CD4-positive, alpha-beta T cell treated with Interleukin-4 for 4 hours (primary cell): ENCODE data around the gene GRIN2D.
"Not testable (repeated sequence)": the region's sequence is repeated elsewhere in the genome, so short reads cannot be mapped to it uniquely, and the experiment has no call there.

Experiments used
- DNase-seq: peaks from one replicate; pipeline ENCODE4 v3.0.0-alpha.2; 2020

Gene GRIN2D

DNA sequence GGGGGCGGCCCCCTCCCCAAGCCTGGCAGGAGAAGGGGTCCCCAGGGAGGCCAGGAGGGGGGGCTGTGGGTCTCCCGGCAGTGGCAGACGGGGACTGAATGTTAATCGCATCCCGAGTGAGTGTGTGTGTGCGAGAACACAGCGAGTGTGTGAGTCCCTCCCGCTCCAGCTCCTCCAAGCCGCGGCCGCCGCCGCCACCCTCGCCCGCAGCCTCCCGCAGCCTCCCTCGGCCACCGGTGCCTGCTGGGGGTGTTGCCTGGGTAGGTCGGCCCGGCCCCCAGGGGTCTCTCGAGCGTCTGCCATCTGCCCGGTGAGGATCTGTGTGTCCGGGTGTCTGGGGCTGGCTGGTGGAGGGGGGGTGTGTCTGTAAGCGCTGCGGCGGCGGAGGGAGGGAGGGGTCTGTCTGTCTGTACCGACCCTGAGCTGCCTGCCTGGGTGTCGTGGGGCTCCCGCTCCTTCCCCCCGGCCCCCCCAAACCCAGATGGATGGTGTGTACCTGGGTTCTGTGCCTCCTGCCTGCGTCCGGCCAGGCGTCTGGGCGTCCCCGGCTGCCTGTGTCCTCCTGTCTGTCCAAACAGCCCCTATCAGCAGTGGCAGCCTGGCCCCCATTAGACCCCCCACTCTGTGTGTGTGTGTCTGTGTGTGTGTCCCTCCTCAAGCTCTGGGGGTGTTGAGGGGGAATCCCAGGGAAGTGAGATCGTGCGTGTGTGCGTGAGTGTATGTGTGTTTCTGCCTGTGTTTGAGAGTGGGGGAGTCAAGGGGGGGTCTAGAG lies at the start of gene GRIN2D:
Gene GRIN2D (plus strand): TSS at position 110 of the 772 bp plus-strand sequence. CDS start 4,725 bp downstream, outside the sequence.
- no peak for DNase-seq

DNA sequence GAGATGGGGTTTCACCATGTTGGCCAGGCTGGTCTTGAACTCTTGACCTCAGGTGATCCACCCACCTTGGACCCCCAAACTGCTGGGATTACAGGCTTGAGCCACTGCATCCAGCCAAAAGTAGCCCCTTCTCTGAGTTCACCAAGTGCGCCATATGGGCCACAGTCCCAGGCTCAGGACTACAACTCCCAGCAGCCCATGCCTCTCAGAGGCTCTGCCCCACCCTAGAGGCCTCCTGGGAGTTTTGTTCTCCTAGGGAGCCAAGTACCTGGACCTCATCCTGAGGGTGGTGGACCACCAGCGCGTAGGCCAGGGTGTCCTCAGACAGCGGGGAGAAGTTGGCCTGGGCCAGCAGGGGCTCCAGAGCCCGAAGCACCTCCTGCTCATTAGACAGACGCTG lies 48.6 kb upstream of the GRIN2D start:
- DNase-seq: no peak

GRCh38 chr19:48346191-48346590 lies 47.3 kb upstream of the GRIN2D start:
- DNase-seq: no peak

DNA sequence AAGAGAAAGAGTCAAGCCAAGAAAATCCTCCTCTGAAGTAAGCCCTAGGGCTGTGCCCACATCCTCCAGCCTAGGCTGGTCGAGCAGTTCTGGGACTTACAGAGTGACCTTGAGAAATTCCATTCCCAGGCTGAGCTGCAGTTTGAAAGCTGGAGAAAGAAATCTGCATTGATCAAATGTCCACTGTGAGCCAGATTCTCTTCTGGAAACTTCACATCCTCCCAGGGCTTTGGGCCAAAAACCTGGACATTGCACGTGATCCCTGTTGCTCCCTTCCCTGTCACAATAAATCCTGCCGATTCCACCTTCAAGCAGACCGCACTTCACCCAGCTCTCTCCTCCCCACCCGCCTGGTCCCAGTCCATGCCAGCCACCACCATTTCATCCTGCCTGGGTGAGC lies 45.4 kb upstream of the GRIN2D start:
- no peak for DNase-seq

DNA sequence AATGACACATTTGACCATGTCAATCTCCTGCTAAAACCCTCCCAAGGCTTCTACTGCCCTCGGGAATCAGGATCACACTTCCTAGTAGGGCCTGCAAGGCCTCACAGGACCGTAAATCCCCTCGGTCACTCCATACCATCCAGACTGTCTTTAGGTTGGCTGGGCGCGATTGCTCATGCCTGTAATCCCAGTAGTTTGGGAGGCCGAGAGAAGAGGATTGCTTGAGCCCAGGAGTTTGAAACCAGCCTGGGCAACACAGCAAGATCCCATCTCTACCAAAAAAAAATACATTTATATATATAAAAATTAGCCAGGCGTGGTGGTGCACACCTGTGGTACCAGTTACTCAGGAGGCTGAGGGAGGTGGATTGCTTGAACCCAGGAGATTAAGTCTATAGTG lies 44.7 kb upstream of the GRIN2D start:
- DNase-seq: no peak

DNA sequence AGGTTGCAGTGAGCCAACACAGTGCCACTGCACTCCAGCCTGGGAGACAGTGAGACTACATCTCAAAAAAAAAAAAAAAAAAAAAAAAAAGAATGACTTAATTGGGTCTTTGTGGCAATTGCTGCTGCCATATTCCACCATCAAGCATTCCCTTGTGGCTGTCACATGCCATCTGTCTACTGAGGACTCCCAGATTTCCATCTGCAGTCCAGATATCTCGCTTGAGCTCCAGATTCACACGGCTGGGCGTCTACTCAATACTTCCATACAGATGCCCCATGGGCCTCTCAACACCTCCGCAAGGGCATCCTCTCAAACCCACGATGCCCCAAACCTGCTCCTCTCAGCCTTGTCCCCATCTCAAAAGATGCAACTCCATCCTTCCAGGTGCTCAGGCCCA lies 42.6 kb upstream of the GRIN2D start:
- no peak for DNase-seq

DNA sequence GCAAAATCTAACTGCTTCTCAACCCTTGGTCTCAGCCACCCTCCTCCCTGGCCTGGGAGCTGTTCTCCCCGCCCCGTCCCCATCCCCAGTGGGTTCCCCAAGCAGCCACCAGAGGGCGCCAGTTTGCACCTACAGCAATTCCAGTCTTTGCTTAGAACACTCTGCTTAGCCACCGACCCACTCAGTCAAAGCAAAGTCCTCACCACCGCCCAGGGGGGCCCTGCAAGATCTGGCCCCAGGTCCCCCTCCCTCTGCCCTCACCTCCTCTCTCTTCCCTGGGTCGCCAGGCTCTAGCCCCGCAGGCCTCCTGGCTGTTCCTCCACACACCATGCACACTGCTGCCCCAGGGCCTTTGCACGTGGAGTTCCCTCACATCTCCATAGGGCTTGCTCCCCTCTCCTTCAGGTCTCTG lies 42.1 kb upstream of the GRIN2D start:
- peak; percentile 70 for DNase-seq

DNA sequence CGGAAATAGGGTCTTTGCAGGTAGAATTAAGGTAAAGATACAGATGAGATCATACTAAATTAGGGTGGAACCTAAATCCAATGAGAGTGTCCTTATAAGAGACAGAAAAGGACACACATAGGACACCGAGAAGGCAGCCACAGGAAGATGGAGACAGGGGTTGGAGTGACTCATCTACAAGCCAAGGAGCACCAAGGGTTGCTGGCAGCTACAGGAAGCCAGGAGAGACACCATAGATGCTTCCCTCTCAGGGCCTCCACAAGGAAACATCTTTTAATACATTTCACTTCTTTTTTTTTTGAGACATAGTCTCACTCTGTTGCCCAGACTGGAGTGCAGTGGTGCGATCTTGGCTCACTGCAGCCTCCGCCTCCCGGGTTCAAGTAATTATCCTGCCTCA lies 39.8 kb upstream of the GRIN2D start:
- no peak for DNase-seq

- DNase-seq: no peak
These were observed 39.0 kb upstream of the GRIN2D start for GRCh38 chr19:48354332-48354992.

DNA sequence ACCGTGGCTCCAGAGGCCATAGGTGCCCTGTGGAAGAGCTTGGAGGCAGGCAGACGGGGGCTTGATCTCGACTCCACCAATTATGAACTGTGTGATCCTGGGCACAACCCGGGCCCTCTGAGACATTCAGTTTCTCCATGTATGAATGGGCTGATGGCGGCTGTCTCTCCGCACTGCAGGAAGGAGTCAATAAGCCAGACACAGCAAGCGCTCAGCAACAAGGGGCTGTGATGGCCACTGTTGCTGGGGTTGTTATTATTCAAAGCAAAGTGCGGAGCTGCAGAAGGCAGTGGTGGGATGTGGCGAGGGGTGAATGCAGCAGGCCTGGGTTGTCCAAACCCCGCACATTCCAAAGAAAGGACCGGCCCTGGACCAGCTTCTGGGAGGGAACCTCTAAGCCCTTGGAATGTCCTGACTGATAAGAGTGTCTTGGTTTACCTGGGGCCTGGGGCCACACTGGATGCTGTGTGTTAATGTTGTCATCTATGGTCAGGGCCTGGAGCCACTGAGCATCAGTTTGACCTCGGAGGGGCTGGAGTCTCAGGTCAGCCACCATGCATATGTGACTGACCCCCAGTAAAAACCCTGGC lies 38.0 kb upstream of the GRIN2D start:
- DNase-seq: no peak

- no peak for DNase-seq
These were observed 34.3 kb upstream of the GRIN2D start for GRCh38 chr19:48359123-48359522.

GRCh38 chr19:48361912-48362311 lies 31.6 kb upstream of the GRIN2D start:
- no peak for DNase-seq

DNA sequence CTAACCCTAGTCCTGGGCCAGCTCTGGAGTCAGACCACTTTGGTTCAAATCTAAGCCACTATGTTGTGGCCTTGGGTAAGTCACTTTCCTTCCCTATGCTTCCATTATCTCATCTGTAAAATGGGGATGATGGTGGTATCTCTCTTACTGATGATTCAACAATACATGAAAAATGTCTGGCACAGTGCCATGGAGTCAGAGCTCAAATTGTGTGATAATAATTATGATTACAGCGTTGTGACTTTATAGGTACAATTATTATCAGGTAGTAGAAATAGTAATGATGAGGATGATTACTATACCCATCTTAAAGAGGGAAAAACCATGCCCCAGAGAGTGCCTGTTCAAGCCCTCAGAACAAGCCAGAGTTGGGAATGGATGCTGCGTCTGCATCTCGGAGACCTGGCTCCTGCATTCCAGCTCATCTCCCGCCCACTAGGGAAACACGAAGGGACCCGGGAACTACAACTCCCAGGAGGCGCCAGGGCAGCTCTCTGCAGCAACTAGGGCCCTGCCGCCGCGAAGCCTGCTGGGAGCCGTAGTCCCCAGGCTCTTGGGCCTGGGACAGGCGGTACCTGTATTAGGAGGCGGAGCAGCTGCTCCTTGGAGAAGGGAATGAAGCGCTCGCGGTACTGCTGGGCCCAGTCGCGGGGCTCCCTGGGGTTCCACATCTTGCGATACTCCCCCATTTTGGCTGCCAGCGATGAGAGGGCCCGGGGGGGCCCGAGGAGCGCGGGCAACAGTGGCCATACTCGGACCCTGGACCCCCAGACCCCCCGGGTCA lies 30.6 kb upstream of the GRIN2D start:
- peak; percentile 87 for DNase-seq

DNA sequence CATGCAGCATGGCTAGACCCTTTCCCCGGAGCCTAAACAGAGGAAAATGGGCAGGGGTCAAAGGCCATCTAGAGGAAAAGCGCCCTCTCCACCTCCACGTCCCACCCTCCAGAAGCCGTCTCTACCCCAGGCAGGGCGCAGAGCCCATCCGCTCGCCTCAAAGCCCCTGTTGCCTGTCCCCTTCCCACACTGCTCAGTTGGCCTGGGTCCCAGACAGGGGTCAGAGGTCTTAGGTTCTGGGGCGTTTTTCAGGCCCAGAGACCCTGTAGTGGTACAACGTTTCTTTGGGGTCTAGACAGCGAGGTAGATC lies 30.0 kb upstream of the GRIN2D start:
- no peak for DNase-seq

DNA sequence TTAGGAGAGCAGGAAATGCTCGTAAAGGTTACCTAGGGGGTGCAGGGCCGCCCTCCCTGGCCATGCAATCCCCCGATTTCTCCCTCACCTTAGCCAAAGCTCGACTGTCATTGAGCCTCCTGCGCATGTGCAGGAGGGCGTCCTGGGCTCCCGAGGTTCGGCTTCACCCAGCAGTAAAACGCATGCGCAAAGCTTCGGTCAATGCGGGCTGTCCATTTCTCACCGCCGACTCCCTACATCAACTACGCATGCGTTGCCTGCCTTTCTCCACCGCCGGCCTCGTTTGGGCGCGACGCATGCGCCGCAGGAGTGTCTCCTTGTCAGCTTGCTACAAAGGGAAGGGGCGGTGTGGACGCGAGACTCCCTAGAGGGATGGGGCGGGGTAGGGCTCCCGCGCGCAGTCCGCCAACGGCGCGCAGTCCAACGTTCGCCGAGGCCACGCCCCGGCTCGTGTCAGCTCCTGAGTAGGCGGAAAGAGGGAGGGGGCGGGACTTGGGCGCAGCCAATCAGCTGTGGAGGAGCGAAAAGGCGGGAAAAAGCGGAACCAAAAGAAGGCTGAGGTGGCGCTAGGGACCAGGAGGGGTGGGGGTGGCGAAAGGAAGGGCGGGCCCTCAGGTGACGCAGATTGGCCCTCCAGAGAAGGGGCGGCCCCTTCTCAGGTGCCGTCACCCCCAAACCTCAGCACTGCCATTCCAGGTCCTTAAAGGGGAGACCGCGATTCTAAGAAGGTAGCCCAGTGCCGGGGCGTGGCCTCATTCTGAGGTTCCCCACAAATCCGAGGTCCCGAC lies 29.5 kb upstream of the GRIN2D start, which contains the start of the genes SYNGR4 and TMEM143:
Gene SYNGR4 (plus strand): TSS at position 558 of the 788 bp plus-strand sequence. CDS start 1,476 bp downstream, outside the sequence.
Gene TMEM143 (minus strand): TSS at position 131 of the 788 bp plus-strand sequence. CDS start 20 bp downstream, at position 111.
- DNase-seq: peak; percentile 99

GRCh38 chr19:48364598-48365348 lies 28.7 kb upstream of the GRIN2D start:
- DNase-seq: no peak

GRCh38 chr19:48365602-48366001 lies 27.9 kb upstream of the GRIN2D start:
- no peak for DNase-seq

GRCh38 chr19:48367855-48368254 lies 25.6 kb upstream of the GRIN2D start:
- DNase-seq: no peak

DNA sequence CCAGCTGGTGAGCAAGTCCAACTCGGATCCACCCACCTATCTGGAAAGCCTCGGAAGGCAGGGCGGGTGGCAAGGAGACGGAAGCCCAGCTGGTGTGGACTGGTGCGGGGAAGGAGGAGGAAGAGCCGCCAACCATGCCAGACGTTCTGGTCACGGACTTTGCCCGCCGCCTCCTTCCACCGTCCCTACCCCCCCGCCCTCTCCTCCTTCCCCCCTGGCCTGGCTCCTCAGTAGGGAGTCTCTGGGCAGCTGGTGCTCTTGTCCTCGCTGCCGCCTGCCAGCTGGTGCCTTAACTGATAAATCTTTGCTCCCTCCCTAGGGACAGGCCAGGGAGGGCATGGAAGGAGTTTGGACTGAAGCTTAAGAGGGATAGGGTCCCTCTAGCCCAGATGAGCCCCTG lies 24.5 kb upstream of the GRIN2D start:
- DNase-seq: no peak

GRCh38 chr19:48370955-48371354 lies 22.5 kb upstream of the GRIN2D start:
- no peak for DNase-seq

GRCh38 chr19:48371367-48371766 lies 22.1 kb upstream of the GRIN2D start:
- DNase-seq: no peak

GRCh38 chr19:48371771-48372170 lies 21.7 kb upstream of the GRIN2D start:
- DNase-seq: not testable (repeated sequence)
